Liver (tissue), 9 donors: Measurements from ENCODE around the gene TXLNG. TPM values are rescaled to one million over a fixed set of nuclear protein-coding genes. Genes with fewer than 3 reads are reported as not detected.

ENCODE experiments used
- DNase-seq: peaks from one replicate; pipeline ENCODE4 v3.0.0-alpha.2; 2017; ENCODE audit warnings: low spot score
- H3K27ac ChIP-seq, 2 donors: one replicate each; pipeline ENCODE4 v1.7.0; 2013; ENCODE audit warnings: inconsistent platforms in 2 of 2, low read length in 2 of 2, control low read depth in 1 of 2, low read depth in 1 of 2, mild to moderate bottlenecking in 1 of 2
- H3K27me3 ChIP-seq, 4 donors: one replicate each; pipeline versions ENCODE4 v1.6.1 to v1.7.0; 2013; ENCODE audit warnings: low read length in 3 of 4, inconsistent platforms in 1 of 4, mild to moderate bottlenecking in 1 of 4, moderate library complexity in 1 of 4; ENCODE audit not compliant: control insufficient read depth in 4 of 4, insufficient read depth in 4 of 4
- H3K36me3 ChIP-seq, 4 donors: one replicate each; pipeline versions ENCODE4 v1.6.1 to v1.7.0; 2013; ENCODE audit warnings: low read length in 3 of 4, mild to moderate bottlenecking in 3 of 4, low read depth in 1 of 4, moderate library complexity in 1 of 4; ENCODE audit not compliant: control insufficient read depth in 4 of 4, insufficient read depth in 3 of 4
- H3K4me1 ChIP-seq, 4 donors: one replicate each; pipeline versions ENCODE4 v1.6.1 to v1.7.0; 2013; ENCODE audit warnings: low read length in 3 of 4, mild to moderate bottlenecking in 3 of 4, moderate library complexity in 1 of 4; ENCODE audit not compliant: control insufficient read depth in 4 of 4, insufficient read depth in 4 of 4
- H3K4me3 ChIP-seq, 3 donors: one replicate each; pipeline versions ENCODE4 v1.6.1 to v1.7.0; 2013; ENCODE audit warnings: low read length in 3 of 3, control low read depth in 1 of 3, low read depth in 1 of 3, mild to moderate bottlenecking in 1 of 3
- H3K9ac ChIP-seq, 2 donors: one replicate each; pipeline ENCODE4 v1.7.0; 2013; ENCODE audit warnings: low read length in 2 of 2, mild to moderate bottlenecking in 2 of 2, moderate library complexity in 2 of 2, control low read depth in 1 of 2, low read depth in 1 of 2
- H3K9me3 ChIP-seq, 4 donors: one replicate each; pipeline versions ENCODE4 v1.6.1 to v1.7.0; 2013; ENCODE audit warnings: low read length in 3 of 4; ENCODE audit not compliant: control insufficient read depth in 4 of 4
- EGR1 ChIP-seq, 2 donors: IDR thresholded peaks; 2 replicates each; pipeline ENCODE4 v1.6.1; 2016 to 2018; ENCODE audit warnings: antibody characterized with exemption in 2 of 2, low read depth in 2 of 2
- FOXA1 ChIP-seq: IDR thresholded peaks from 2 replicates; pipeline ENCODE4 v1.6.1; 2016; ENCODE audit warnings: antibody characterized with exemption
- FOXA2 ChIP-seq: IDR thresholded peaks from 2 replicates; pipeline ENCODE4 v1.6.1; 2016; ENCODE audit warnings: antibody characterized with exemption
- GABPA ChIP-seq, 2 donors: IDR thresholded peaks in 1 of 2; conservative IDR thresholded peaks in 1 of 2; 2 replicates each; pipeline ENCODE4 v1.6.1; 2016; ENCODE audit warnings: antibody characterized with exemption in 2 of 2, mild to moderate bottlenecking in 1 of 2, moderate library complexity in 1 of 2
- HNF4A ChIP-seq, 2 donors: conservative IDR thresholded peaks; 2 replicates each; pipeline ENCODE4 v1.6.1; 2016; ENCODE audit warnings: antibody characterized with exemption in 2 of 2, mild to moderate bottlenecking in 2 of 2
- HNF4G ChIP-seq: IDR thresholded peaks from 2 replicates; pipeline ENCODE4 v1.6.1; 2016; ENCODE audit warnings: antibody characterized with exemption
- JUND ChIP-seq, 2 donors: IDR thresholded peaks; 2 replicates each; pipeline ENCODE4 v1.6.1; 2016; ENCODE audit warnings: antibody characterized with exemption in 2 of 2
- NR2F2 ChIP-seq: IDR thresholded peaks from 2 replicates; pipeline ENCODE4 v1.6.1; 2016; ENCODE audit warnings: antibody characterized with exemption
- RAD21 ChIP-seq, 2 donors: IDR thresholded peaks; 2 replicates each; pipeline ENCODE4 v1.6.1; 2016; ENCODE audit warnings: antibody characterized with exemption in 2 of 2, mild to moderate bottlenecking in 2 of 2
- RXRA ChIP-seq, 2 donors: IDR thresholded peaks; 2 replicates each; pipeline ENCODE4 v1.6.1; 2017 to 2018; ENCODE audit warnings: antibody characterized with exemption in 2 of 2, mild to moderate bottlenecking in 1 of 2
- SP1 ChIP-seq: IDR thresholded peaks from 2 replicates; pipeline ENCODE4 v1.6.1; 2018; ENCODE audit warnings: antibody characterized with exemption, mild to moderate bottlenecking
- TAF1 ChIP-seq: conservative IDR thresholded peaks from 2 replicates; pipeline ENCODE4 v1.6.1; 2016; ENCODE audit warnings: antibody characterized with exemption, mild to moderate bottlenecking
- YY1 ChIP-seq: IDR thresholded peaks from 2 replicates; pipeline ENCODE4 v1.6.1; 2016; ENCODE audit warnings: antibody characterized with exemption, mild to moderate bottlenecking
- WGBS: extraction: QIAGEN DNeasy Blood & Tissue Kit; methylation state at CpG from one replicate; pipeline ENCODE4 v1.1.7; 2013; 5-methylcytosine and 5-hydroxymethylcytosine counted together
- polyA plus RNA-seq, 2 donors: library from polyadenylated mRNA; stranded (reverse) in 1 of 2; unstranded in 1 of 2; fragments of 200-250 nt in 1 of 2; fragments of >200 nt in 1 of 2; fragmentation: Nextera tagmentation in 1 of 2; extraction: Ambion mirVana in 1 of 2; gene quantifications; one replicate each; pipeline versions ENCODE4 v1.2.1 to v1.2.3, GENCODE V29; 2013 to 2015
- total RNA-seq, 2 donors: library from RNA; depleted of rRNA; stranded (reverse); fragments of >200 nt; gene quantifications; one replicate each; pipeline ENCODE4 v1.2.3, GENCODE V29; 2014
- TF ChIP-seq, protein P1 (sequence below): IDR thresholded peaks from 2 replicates; pipeline ENCODE4 v1.6.1; 2016; ENCODE audit warnings: antibody characterized with exemption
- TF ChIP-seq, protein P2 (sequence below): fragments of 150-350 bp; IDR thresholded peaks from 2 replicates; pipeline ENCODE4 v1.5.1; 2017; ENCODE audit warnings: improper control_type of control experiment, low read depth, low read length; ENCODE audit not compliant: missing input control
- TF ChIP-seq, protein P3 (sequence below): IDR thresholded peaks from 2 replicates; pipeline ENCODE4 v1.6.1; 2016; ENCODE audit warnings: antibody characterized with exemption
- TF ChIP-seq, protein P4 (sequence below): IDR thresholded peaks from 2 replicates; pipeline ENCODE4 v1.6.1; 2016; ENCODE audit warnings: antibody characterized with exemption
- TF ChIP-seq, protein P5 (sequence below): IDR thresholded peaks from 2 replicates; pipeline ENCODE4 v1.6.1; 2016; ENCODE audit warnings: antibody characterized with exemption, mild to moderate bottlenecking
- donor health status: healthy.
- donor health status: healthy.
- donor health status: healthy.
- donor health status: healthy.
- donor health status: healthy.

The TXLNG gene
- total and polyA plus RNA-seq, 4 donors = 3.7 to 7.4 (median 5.1) TPM

DNA sequence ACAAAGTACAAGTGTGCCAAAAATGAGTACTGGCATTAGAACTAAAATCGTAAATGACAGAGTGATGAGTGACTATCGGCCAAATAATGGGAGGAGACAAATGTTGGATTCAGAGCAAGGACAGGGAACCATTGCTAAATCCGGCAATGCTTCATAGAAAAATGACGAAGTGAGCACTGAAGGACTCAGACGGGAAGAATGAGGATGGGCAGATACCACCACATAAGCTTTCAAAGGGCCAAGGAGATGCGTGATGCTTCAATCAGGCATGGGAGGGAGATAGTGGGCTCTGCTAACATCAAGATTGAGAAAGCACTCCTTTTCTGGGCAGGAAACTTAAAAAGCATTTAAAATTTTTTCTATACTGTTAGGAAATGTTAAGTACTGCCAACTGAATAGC, 62.3 kb downstream of the TXLNG start:
- no peak overlapping the region for H3K27ac ChIP-seq
- H3K36me3 ChIP-seq = peaks cover under 1 to 36% (median 14%) of the 10 kb centered on the region in 4 donors
- no peak for TF ChIP-seq FOXA2
- TF ChIP-seq RAD21 (IDR thresholded peaks at IDR 0.05) = no peak
- no peak for TF ChIP-seq JUND (IDR thresholded peaks at IDR 0.05)
- TF ChIP-seq HNF4G = no peak
- TF ChIP-seq, protein P1, sequence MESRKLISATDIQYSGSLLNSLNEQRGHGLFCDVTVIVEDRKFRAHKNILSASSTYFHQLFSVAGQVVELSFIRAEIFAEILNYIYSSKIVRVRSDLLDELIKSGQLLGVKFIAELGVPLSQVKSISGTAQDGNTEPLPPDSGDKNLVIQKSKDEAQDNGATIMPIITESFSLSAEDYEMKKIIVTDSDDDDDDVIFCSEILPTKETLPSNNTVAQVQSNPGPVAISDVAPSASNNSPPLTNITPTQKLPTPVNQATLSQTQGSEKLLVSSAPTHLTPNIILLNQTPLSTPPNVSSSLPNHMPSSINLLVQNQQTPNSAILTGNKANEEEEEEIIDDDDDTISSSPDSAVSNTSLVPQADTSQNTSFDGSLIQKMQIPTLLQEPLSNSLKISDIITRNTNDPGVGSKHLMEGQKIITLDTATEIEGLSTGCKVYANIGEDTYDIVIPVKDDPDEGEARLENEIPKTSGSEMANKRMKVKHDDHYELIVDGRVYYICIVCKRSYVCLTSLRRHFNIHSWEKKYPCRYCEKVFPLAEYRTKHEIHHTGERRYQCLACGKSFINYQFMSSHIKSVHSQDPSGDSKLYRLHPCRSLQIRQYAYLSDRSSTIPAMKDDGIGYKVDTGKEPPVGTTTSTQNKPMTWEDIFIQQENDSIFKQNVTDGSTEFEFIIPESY = no peak
- no peak for TF ChIP-seq FOXA1
- no peak for TF ChIP-seq RXRA (IDR thresholded peaks at IDR 0.05)
- TF ChIP-seq TAF1 = no peak
- TF ChIP-seq NR2F2 = no peak
- TF ChIP-seq, protein P2, sequence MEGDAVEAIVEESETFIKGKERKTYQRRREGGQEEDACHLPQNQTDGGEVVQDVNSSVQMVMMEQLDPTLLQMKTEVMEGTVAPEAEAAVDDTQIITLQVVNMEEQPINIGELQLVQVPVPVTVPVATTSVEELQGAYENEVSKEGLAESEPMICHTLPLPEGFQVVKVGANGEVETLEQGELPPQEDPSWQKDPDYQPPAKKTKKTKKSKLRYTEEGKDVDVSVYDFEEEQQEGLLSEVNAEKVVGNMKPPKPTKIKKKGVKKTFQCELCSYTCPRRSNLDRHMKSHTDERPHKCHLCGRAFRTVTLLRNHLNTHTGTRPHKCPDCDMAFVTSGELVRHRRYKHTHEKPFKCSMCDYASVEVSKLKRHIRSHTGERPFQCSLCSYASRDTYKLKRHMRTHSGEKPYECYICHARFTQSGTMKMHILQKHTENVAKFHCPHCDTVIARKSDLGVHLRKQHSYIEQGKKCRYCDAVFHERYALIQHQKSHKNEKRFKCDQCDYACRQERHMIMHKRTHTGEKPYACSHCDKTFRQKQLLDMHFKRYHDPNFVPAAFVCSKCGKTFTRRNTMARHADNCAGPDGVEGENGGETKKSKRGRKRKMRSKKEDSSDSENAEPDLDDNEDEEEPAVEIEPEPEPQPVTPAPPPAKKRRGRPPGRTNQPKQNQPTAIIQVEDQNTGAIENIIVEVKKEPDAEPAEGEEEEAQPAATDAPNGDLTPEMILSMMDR = no peak
- DNase-seq = no peak
- no peaks in the 10 kb centered on the region for H3K9me3 ChIP-seq
- no peak overlapping the region for H3K4me3 ChIP-seq
- no peaks in the 10 kb centered on the region for H3K27me3 ChIP-seq
- no peaks in the 10 kb centered on the region for H3K4me1 ChIP-seq
- WGBS = 54% methylated on average over 6 of the region's 6 CpGs
- H3K9ac ChIP-seq = no peak overlapping the region

DNA sequence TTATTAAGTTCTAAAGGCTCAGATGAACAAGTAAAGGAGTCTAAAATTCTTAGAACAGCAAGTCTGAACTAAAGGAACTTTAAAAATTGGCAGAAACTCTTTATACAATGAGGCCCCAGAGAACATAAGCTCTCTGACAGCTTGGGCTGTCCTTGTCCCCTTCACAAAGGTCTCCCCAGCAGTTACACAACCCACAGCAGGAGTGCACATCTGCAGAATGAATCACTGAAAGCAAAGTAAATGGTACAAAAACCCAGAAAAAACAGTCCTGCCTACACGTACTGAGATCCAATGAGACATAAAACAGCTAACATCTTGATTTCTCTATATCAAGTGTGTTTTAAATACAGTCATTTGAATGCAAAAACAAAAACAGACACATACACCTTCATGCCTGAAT, 65.2 kb downstream of the TXLNG start:
- Histone ChIP-seq H3K9ac (no peak overlapping the region), H3K9me3 (no peaks in the 10 kb centered on the region), H3K27ac (no peak overlapping the region), H3K27me3 (no peaks in the 10 kb centered on the region), H3K36me3 (peaks cover 1 to 20% (median 6%) of the 10 kb centered on the region in 4 donors), H3K4me1 (no peaks in the 10 kb centered on the region), H3K4me3 (no peak overlapping the region)
- DNase-seq = no peak
- TF ChIP-seq, protein P3, sequence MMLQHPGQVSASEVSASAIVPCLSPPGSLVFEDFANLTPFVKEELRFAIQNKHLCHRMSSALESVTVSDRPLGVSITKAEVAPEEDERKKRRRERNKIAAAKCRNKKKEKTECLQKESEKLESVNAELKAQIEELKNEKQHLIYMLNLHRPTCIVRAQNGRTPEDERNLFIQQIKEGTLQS = no peak
- TF ChIP-seq HNF4A (conservative IDR thresholded peaks at IDR 0.05) (no peak), SP1 (no peak), HNF4G (no peak), NR2F2 (no peak), EGR1 (IDR thresholded peaks at IDR 0.05; ENCODE audit: low read depth in 2 of 2) (no peak), RXRA (IDR thresholded peaks at IDR 0.05) (no peak), GABPA (IDR thresholded peaks at IDR 0.05 in 1 of 2, conservative IDR thresholded peaks at IDR 0.05 in 1 of 2) (no peak), YY1 (no peak), FOXA2 (no peak), TAF1 (no peak), FOXA1 (no peak), RAD21 (IDR thresholded peaks at IDR 0.05) (no peak)
- TF ChIP-seq, protein P4, sequence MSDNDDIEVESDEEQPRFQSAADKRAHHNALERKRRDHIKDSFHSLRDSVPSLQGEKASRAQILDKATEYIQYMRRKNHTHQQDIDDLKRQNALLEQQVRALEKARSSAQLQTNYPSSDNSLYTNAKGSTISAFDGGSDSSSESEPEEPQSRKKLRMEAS = no peak
- TF ChIP-seq, protein P1 = no peak
- TF ChIP-seq, protein P2 = no peak
- TF ChIP-seq, protein P5, sequence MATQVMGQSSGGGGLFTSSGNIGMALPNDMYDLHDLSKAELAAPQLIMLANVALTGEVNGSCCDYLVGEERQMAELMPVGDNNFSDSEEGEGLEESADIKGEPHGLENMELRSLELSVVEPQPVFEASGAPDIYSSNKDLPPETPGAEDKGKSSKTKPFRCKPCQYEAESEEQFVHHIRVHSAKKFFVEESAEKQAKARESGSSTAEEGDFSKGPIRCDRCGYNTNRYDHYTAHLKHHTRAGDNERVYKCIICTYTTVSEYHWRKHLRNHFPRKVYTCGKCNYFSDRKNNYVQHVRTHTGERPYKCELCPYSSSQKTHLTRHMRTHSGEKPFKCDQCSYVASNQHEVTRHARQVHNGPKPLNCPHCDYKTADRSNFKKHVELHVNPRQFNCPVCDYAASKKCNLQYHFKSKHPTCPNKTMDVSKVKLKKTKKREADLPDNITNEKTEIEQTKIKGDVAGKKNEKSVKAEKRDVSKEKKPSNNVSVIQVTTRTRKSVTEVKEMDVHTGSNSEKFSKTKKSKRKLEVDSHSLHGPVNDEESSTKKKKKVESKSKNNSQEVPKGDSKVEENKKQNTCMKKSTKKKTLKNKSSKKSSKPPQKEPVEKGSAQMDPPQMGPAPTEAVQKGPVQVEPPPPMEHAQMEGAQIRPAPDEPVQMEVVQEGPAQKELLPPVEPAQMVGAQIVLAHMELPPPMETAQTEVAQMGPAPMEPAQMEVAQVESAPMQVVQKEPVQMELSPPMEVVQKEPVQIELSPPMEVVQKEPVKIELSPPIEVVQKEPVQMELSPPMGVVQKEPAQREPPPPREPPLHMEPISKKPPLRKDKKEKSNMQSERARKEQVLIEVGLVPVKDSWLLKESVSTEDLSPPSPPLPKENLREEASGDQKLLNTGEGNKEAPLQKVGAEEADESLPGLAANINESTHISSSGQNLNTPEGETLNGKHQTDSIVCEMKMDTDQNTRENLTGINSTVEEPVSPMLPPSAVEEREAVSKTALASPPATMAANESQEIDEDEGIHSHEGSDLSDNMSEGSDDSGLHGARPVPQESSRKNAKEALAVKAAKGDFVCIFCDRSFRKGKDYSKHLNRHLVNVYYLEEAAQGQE = no peak
- 87% methylated on average over 1 of the region's 1 CpG for WGBS
